Rectal smooth muscle tissue (tissue), 1 donor: ENCODE results near the gene C8G.

Source experiments
- H3K27ac ChIP-seq: one replicate; pipeline ENCODE4 v1.7.0; 2013; ENCODE audit warnings: low read depth, low read length, inconsistent platforms
- H3K27me3 ChIP-seq: one replicate; pipeline ENCODE4 v1.7.0; 2013; ENCODE audit warnings: low read length; ENCODE audit not compliant: control insufficient read depth, insufficient read depth
- H3K36me3 ChIP-seq: one replicate; pipeline ENCODE4 v1.7.0; 2013; ENCODE audit warnings: low read length; ENCODE audit not compliant: control insufficient read depth, insufficient read depth
- H3K4me1 ChIP-seq: one replicate; pipeline ENCODE4 v1.7.0; 2013; ENCODE audit warnings: low read length; ENCODE audit not compliant: control insufficient read depth, insufficient read depth
- H3K4me3 ChIP-seq: one replicate; pipeline ENCODE4 v1.7.0; 2013; ENCODE audit warnings: low read length
- H3K9ac ChIP-seq: one replicate; pipeline ENCODE4 v1.7.0; 2013; ENCODE audit warnings: low read length

Gene C8G

GRCh38 chr9:136947028-136947891 lies 2.2 kb downstream of the C8G start:
- H3K27me3 ChIP-seq: no peaks in the 10 kb centered on the region
- no peak overlapping the region for H3K9ac ChIP-seq
- no peak overlapping the region for H3K4me3 ChIP-seq
- no peak overlapping the region for H3K27ac ChIP-seq
- H3K36me3 ChIP-seq: no peaks in the 10 kb centered on the region
- peaks cover 3% of the 10 kb centered on the region for H3K4me1 ChIP-seq

GRCh38 chr9:136947955-136948510 lies 3.0 kb downstream of the C8G start:
- H3K9ac ChIP-seq: no peak overlapping the region

GRCh38 chr9:136949239-136949816 lies 4.3 kb downstream of the C8G start:
- no peaks in the 10 kb centered on the region for H3K36me3 ChIP-seq
- H3K4me3 ChIP-seq: peak overlapping the region; percentile 91
- no peaks in the 10 kb centered on the region for H3K4me1 ChIP-seq
- H3K9ac ChIP-seq: peak overlapping the region; percentile 38
- no peaks in the 10 kb centered on the region for H3K27me3 ChIP-seq
- H3K27ac ChIP-seq: peak overlapping the region; percentile 59

More at GRCh38 chr9:136947955-136948510, 3.0 kb downstream of the C8G start:
- Histone ChIP-seq H3K4me3 (no peak overlapping the region), H3K27me3 (no peaks in the 10 kb centered on the region), H3K36me3 (no peaks in the 10 kb centered on the region), H3K27ac (no peak overlapping the region), H3K4me1 (peaks cover 3% of the 10 kb centered on the region)

- Histone ChIP-seq H3K4me3 (peak overlapping the region; percentile 91), H3K27ac (peak overlapping the region; percentile 59), H3K4me1 (no peaks in the 10 kb centered on the region), H3K27me3 (no peaks in the 10 kb centered on the region), H3K9ac (peak overlapping the region; percentile 38), H3K36me3 (no peaks in the 10 kb centered on the region)
These were observed 5.0 kb downstream of the C8G start for GRCh38 chr9:136949817-136950655.

- H3K4me1 ChIP-seq: no peaks in the 10 kb centered on the region
- H3K27me3 ChIP-seq: no peaks in the 10 kb centered on the region
- peak overlapping the region; percentile 91 for H3K4me3 ChIP-seq
- peak overlapping the region; percentile 59 for H3K27ac ChIP-seq
- no peaks in the 10 kb centered on the region for H3K36me3 ChIP-seq
- H3K9ac ChIP-seq: peak overlapping the region; percentile 12
These were observed 5.7 kb downstream of the C8G start for GRCh38 chr9:136950656-136951276.

- Histone ChIP-seq H3K27me3 (no peaks in the 10 kb centered on the region), H3K27ac (no peak within 1 kb of the TSS), H3K4me3 (no peak within 1 kb of the TSS), H3K4me1 (no peaks in the 10 kb centered on the region), H3K36me3 (no peaks in the 10 kb centered on the region), H3K9ac (no peak within 1 kb of the TSS)
These were observed 6.7 kb downstream of the C8G start, which contains the start of gene LCN12 for GRCh38 chr9:136951541-136952320. Gene LCN12 (plus strand): TSS chr9:136952273. CDS start chr9:136952328, 55 bp downstream.

- no peaks in the 10 kb centered on the region for H3K36me3 ChIP-seq
- H3K27ac ChIP-seq: no peak overlapping the region
- H3K27me3 ChIP-seq: no peaks in the 10 kb centered on the region
- H3K4me1 ChIP-seq: no peaks in the 10 kb centered on the region
- no peak overlapping the region for H3K9ac ChIP-seq
- no peak overlapping the region for H3K4me3 ChIP-seq
These were observed 7.3 kb downstream of the C8G start for GRCh38 chr9:136952321-136952850.

GRCh38 chr9:136952876-136953770 lies 8.1 kb downstream of the C8G start:
- H3K4me3 ChIP-seq: no peak overlapping the region
- no peak overlapping the region for H3K27ac ChIP-seq
- H3K9ac ChIP-seq: no peak overlapping the region
- no peaks in the 10 kb centered on the region for H3K36me3 ChIP-seq
- H3K27me3 ChIP-seq: no peaks in the 10 kb centered on the region
- H3K4me1 ChIP-seq: no peaks in the 10 kb centered on the region

- H3K4me3 ChIP-seq: no peak overlapping the region
These were observed 8.8 kb downstream of the C8G start for GRCh38 chr9:136953771-136954269.

GRCh38 chr9:136954270-136955083 lies 9.4 kb downstream of the C8G start:
- H3K27me3 ChIP-seq: no peaks in the 10 kb centered on the region
- no peak overlapping the region for H3K27ac ChIP-seq
- no peaks in the 10 kb centered on the region for H3K4me1 ChIP-seq
- H3K36me3 ChIP-seq: no peaks in the 10 kb centered on the region
- H3K9ac ChIP-seq: no peak overlapping the region
- no peak overlapping the region for H3K4me3 ChIP-seq

More at GRCh38 chr9:136953771-136954269, 8.8 kb downstream of the C8G start:
- H3K9ac ChIP-seq: no peak overlapping the region
- no peaks in the 10 kb centered on the region for H3K4me1 ChIP-seq
- no peaks in the 10 kb centered on the region for H3K27me3 ChIP-seq
- no peaks in the 10 kb centered on the region for H3K36me3 ChIP-seq
- no peak overlapping the region for H3K27ac ChIP-seq
